K562 (cell line): ENCODE data around the gene TMEM222. TPM values are rescaled to one million over a fixed set of nuclear protein-coding genes. Genes with fewer than 3 reads are reported as not detected.

Experiments
- C11orf30 ChIP-seq: fragments of 450-650 bp; IDR thresholded peaks from 2 replicates; pipeline ENCODE4 v1.6.1; 2016; ENCODE audit warnings: low read depth, mild to moderate bottlenecking
- ILK ChIP-seq: fragments of 450-650 bp; IDR thresholded peaks from 2 replicates; pipeline ENCODE4 v1.6.1; 2016; ENCODE audit warnings: missing genetic modification characterization, low read depth, mild to moderate bottlenecking, missing compliant biosample characterization, moderate library complexity, borderline replicate concordance
- NR3C1 ChIP-seq: sonication (generic); formaldehyde crosslinking; IDR thresholded peaks from 2 replicates; pipeline ENCODE4 v1.8.1; 2022; ENCODE audit warnings: missing genetic modification reagents
- POU5F1 ChIP-seq: fragments of 150-350 bp; IDR thresholded peaks from 2 replicates; pipeline ENCODE4 v1.6.1; 2014; ENCODE audit warnings: borderline replicate concordance, low read length, low read depth, mild to moderate bottlenecking; ENCODE audit not compliant: partially characterized antibody
- RFX1 ChIP-seq: fragments of 450-650 bp; IDR thresholded peaks from 2 replicates; pipeline ENCODE4 v1.6.1; 2016; ENCODE audit warnings: mild to moderate bottlenecking, moderate library complexity
- SETDB1 ChIP-seq: IDR thresholded peaks from one replicate; pipeline ENCODE4 v1.6.1; 2012; ENCODE audit warnings: low read length, control low read depth, inconsistent platforms
- SMAD2 ChIP-seq: fragments of 150-350 bp; IDR thresholded peaks from 2 replicates; pipeline ENCODE4 v1.6.1; 2014; ENCODE audit warnings: low read depth, mild to moderate bottlenecking, low read length
- TBL1XR1 ChIP-seq, 2 experiments: IDR thresholded peaks; 2 replicates each; pipeline ENCODE4 v1.6.1; 2012; ENCODE audit warnings: improper control_type of control experiment in 2 of 2, low read length in 2 of 2, mild to moderate bottlenecking in 1 of 2
- ZNF165 ChIP-seq: fragments of 250-450 bp; sonication (Bioruptor Pico); IDR thresholded peaks from 2 replicates; pipeline ENCODE4 v1.4.0; 2020; ENCODE audit warnings: borderline replicate concordance
- polyA plus RNA-seq, 8 experiments: library from polyadenylated mRNA; depleted of rRNA in 4 of 8; stranded (reverse) in 5 of 8; unstranded in 3 of 8; fragments of >200 nt; fragmentation: Nextera tagmentation in 2 of 8; fragmentation: Illumina TruSeq in 1 of 8; extraction: Ambion mirVana in 2 of 8; extraction: Trizol in 1 of 8; gene quantifications; 2 replicates each; pipeline versions ENCODE4 v1.2.1 to v1.2.3, GENCODE V29; 2011 to 2014; ENCODE audit warnings: inconsistent platforms in 1 of 8, missing spikeins in 1 of 8
- total RNA-seq, 7 experiments: library from RNA; depleted of rRNA in 6 of 7; stranded (reverse); fragments of >200 nt in 6 of 7; fragmentation: Illumina TruSeq in 2 of 7; extraction: Trizol in 2 of 7; gene quantifications; 2 replicates each; pipeline versions ENCODE4 v1.2.1 to v1.2.3, GENCODE V29; 2011 to 2021; ENCODE audit warnings: low replicate concordance in 1 of 7
- TF ChIP-seq, protein P1 (sequence below): fragments of 250-450 bp; sonication (Bioruptor Pico); IDR thresholded peaks from 2 replicates; pipeline ENCODE4 v1.4.0; 2020; ENCODE audit warnings: borderline replicate concordance
- TF ChIP-seq, protein P2 (sequence below): fragments of 450-650 bp; formaldehyde crosslinking; conservative IDR thresholded peaks from 2 replicates; pipeline ENCODE4 v1.4.0; 2022; ENCODE audit warnings: mild to moderate bottlenecking, missing genetic modification characterization
- TF ChIP-seq, protein P3 (sequence below): fragments of 200-800 bp; sonication (Bioruptor generic); IDR thresholded peaks from 2 replicates; pipeline ENCODE4 v1.6.1; 2017; ENCODE audit warnings: missing genetic modification characterization, missing compliant biosample characterization
- TF ChIP-seq, protein P4 (sequence below): fragments of 450-650 bp; IDR thresholded peaks from one replicate; pipeline ENCODE4 v1.6.1; 2018; ENCODE audit warnings: mild to moderate bottlenecking, moderate library complexity; ENCODE audit not compliant: partially characterized antibody
- TF ChIP-seq, protein P5 (sequence below): fragments of 250-450 bp; sonication (Bioruptor Pico); IDR thresholded peaks from 2 replicates; pipeline ENCODE4 v1.4.0; 2020

TMEM222 gene
- total and polyA plus RNA-seq, 9 of the 15 experiments (the other 6 are each of a cell fraction or from before 2014, with no cell fraction given), result 6.9 to 48.0 (median 32.8) TPM

DNA sequence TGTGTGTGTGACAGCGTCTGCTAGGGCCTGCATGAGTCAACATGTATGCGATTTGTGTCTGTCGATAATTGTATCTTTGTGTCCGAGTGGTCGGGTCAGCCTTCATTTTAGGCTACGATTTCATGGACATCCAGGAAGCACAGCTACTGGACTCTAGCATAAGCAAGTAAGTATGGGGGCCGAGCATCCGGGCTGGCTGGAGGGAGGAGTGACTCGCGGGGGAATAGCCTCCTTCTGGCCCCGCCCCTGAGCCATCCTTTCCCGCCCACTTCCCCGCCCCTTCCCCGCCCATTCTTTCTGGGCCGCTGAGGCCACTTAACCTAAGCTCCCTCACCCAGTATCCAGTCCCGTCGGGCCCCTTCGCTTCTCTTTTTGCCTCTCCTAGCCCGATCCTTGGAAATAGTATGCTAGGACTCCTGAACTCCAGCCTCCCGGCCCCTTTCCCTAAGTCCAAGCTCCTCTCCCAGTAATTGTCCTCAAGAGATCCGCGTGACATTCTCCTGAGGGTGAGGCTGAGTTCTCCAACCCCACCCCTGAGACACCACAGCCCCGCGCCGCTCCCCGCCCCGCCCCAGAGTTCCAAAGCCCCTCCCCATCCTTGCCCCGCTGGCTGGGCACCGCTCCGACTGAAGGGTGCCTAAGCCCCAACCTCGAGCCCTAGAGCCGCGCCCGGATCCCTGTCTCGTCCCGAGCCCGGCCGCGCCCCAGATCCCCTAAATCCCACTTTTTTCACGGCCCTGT, 43.6 kb downstream of the TMEM222 start (continued):
- TF ChIP-seq ZNF165, result no peak
- TF ChIP-seq, protein P1, sequence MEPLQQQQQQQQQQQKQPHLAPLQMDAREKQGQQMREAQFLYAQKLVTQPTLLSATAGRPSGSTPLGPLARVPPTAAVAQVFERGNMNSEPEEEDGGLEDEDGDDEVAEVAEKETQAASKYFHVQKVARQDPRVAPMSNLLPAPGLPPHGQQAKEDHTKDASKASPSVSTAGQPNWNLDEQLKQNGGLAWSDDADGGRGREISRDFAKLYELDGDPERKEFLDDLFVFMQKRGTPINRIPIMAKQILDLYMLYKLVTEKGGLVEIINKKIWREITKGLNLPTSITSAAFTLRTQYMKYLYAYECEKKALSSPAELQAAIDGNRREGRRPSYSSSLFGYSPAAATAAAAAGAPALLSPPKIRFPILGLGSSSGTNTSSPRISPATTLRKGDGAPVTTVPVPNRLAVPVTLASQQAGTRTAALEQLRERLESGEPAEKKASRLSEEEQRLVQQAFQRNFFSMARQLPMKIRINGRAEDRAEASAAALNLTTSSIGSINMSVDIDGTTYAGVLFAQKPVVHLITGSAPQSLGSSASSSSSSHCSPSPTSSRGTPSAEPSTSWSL (CRISPR knock-in tag), result no peak
- no peak for TF ChIP-seq RFX1
- no peak for TF ChIP-seq SETDB1
- no peak for TF ChIP-seq TBL1XR1 (IDR thresholded peaks at IDR 0.05; ENCODE audit: low read length in 2 of 2)
- TF ChIP-seq, protein P2, sequence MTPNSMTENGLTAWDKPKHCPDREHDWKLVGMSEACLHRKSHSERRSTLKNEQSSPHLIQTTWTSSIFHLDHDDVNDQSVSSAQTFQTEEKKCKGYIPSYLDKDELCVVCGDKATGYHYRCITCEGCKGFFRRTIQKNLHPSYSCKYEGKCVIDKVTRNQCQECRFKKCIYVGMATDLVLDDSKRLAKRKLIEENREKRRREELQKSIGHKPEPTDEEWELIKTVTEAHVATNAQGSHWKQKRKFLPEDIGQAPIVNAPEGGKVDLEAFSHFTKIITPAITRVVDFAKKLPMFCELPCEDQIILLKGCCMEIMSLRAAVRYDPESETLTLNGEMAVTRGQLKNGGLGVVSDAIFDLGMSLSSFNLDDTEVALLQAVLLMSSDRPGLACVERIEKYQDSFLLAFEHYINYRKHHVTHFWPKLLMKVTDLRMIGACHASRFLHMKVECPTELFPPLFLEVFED, result no peak
- no peak for TF ChIP-seq ILK (tag)
- TF ChIP-seq NR3C1 (CRISPR knock-in tag), result no peak
- TF ChIP-seq C11orf30, result no peak
- TF ChIP-seq, protein P3, sequence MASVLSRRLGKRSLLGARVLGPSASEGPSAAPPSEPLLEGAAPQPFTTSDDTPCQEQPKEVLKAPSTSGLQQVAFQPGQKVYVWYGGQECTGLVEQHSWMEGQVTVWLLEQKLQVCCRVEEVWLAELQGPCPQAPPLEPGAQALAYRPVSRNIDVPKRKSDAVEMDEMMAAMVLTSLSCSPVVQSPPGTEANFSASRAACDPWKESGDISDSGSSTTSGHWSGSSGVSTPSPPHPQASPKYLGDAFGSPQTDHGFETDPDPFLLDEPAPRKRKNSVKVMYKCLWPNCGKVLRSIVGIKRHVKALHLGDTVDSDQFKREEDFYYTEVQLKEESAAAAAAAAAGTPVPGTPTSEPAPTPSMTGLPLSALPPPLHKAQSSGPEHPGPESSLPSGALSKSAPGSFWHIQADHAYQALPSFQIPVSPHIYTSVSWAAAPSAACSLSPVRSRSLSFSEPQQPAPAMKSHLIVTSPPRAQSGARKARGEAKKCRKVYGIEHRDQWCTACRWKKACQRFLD (CRISPR knock-in tag), result no peak
- TF ChIP-seq SMAD2, result 0 out of 2 replicates have a peak, but pooled peaks have one; percentile 71
- no peak for TF ChIP-seq POU5F1
- TF ChIP-seq, protein P4, sequence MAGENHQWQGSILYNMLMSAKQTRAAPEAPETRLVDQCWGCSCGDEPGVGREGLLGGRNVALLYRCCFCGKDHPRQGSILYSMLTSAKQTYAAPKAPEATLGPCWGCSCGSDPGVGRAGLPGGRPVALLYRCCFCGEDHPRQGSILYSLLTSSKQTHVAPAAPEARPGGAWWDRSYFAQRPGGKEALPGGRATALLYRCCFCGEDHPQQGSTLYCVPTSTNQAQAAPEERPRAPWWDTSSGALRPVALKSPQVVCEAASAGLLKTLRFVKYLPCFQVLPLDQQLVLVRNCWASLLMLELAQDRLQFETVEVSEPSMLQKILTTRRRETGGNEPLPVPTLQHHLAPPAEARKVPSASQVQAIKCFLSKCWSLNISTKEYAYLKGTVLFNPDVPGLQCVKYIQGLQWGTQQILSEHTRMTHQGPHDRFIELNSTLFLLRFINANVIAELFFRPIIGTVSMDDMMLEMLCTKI, result no peak
- TF ChIP-seq, protein P5, sequence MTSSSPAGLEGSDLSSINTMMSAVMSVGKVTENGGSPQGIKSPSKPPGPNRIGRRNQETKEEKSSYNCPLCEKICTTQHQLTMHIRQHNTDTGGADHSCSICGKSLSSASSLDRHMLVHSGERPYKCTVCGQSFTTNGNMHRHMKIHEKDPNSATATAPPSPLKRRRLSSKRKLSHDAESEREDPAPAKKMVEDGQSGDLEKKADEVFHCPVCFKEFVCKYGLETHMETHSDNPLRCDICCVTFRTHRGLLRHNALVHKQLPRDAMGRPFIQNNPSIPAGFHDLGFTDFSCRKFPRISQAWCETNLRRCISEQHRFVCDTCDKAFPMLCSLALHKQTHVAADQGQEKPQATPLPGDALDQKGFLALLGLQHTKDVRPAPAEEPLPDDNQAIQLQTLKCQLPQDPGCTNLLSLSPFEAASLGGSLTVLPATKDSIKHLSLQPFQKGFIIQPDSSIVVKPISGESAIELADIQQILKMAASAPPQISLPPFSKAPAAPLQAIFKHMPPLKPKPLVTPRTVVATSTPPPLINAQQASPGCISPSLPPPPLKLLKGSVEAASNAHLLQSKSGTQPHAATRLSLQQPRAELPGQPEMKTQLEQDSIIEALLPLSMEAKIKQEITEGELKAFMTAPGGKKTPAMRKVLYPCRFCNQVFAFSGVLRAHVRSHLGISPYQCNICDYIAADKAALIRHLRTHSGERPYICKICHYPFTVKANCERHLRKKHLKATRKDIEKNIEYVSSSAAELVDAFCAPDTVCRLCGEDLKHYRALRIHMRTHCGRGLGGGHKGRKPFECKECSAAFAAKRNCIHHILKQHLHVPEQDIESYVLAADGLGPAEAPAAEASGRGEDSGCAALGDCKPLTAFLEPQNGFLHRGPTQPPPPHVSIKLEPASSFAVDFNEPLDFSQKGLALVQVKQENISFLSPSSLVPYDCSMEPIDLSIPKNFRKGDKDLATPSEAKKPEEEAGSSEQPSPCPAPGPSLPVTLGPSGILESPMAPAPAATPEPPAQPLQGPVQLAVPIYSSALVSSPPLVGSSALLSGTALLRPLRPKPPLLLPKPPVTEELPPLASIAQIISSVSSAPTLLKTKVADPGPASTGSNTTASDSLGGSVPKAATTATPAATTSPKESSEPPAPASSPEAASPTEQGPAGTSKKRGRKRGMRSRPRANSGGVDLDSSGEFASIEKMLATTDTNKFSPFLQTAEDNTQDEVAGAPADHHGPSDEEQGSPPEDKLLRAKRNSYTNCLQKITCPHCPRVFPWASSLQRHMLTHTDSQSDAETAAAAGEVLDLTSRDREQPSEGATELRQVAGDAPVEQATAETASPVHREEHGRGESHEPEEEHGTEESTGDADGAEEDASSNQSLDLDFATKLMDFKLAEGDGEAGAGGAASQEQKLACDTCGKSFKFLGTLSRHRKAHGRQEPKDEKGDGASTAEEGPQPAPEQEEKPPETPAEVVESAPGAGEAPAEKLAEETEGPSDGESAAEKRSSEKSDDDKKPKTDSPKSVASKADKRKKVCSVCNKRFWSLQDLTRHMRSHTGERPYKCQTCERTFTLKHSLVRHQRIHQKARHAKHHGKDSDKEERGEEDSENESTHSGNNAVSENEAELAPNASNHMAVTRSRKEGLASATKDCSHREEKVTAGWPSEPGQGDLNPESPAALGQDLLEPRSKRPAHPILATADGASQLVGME (CRISPR knock-in tag), result no peak
